NB4 (cell line): ENCODE results near the gene SEMA4C.

ENCODE experiments used
- CTCF ChIP-seq: IDR thresholded peaks from one replicate; pipeline ENCODE4 v1.5.1; 2012; ENCODE audit warnings: low read depth, low read length
- MYC ChIP-seq: IDR thresholded peaks from 2 replicates; pipeline ENCODE4 v1.6.1; 2011; ENCODE audit warnings: low read depth, low read length

GRCh38 chr2:96813656-96814055, 56.2 kb downstream of the SEMA4C start:
- no peak for TF ChIP-seq CTCF
- TF ChIP-seq MYC = no peak
